Peyer's patch (tissue), 4 donors: ENCODE results near the gene NCS1. TPM values are rescaled to one million over a fixed set of nuclear protein-coding genes. Genes with fewer than 3 reads are reported as not detected.

Experiments used
- DNase-seq, 3 donors: peaks; one replicate each; pipeline ENCODE4 v3.0.0-alpha.2; 2017 to 2019
- H3K27ac ChIP-seq, 4 donors: fragments of 200-600 bp; sonication (generic); one replicate each; pipeline ENCODE4 v1.5.1; 2016 to 2019
- H3K27me3 ChIP-seq, 2 donors: fragments of 200-600 bp; sonication (generic); one replicate each; pipeline ENCODE4 v1.5.1; 2019
- H3K36me3 ChIP-seq, 3 donors: fragments of 200-600 bp; sonication (generic); one replicate each; pipeline ENCODE4 v1.5.1; 2016 to 2019
- H3K4me1 ChIP-seq, 4 donors: fragments of 200-600 bp; sonication (generic); one replicate each; pipeline ENCODE4 v1.5.1; 2016 to 2019
- H3K4me3 ChIP-seq, 4 donors: fragments of 200-600 bp; sonication (generic); 1 replicate in 3 of 4; 2 replicates in 1 of 4; pipeline ENCODE4 v1.5.1; 2016 to 2019; ENCODE audit warnings: mild to moderate bottlenecking in 1 of 4
- H3K9me3 ChIP-seq, 4 donors: fragments of 200-600 bp; sonication (generic); one replicate each; pipeline ENCODE4 v1.5.1; 2016 to 2019; ENCODE audit warnings: mild to moderate bottlenecking in 1 of 4
- CTCF ChIP-seq, 6 experiments: fragments of 450-650 bp in 4 of 6; fragments of 200-600 bp in 2 of 6; sonication (generic) in 1 of 6; IDR thresholded peaks; one replicate each; pipeline ENCODE4 v1.5.1; 2017 to 2019; ENCODE audit warnings: antibody characterized with exemption in 6 of 6, mild to moderate bottlenecking in 3 of 6, moderate library complexity in 1 of 6
- POLR2A ChIP-seq, 2 donors: fragments of 450-650 bp; IDR thresholded peaks; one replicate each; pipeline ENCODE4 v1.5.1; 2017; ENCODE audit warnings: antibody characterized with exemption in 2 of 2, mild to moderate bottlenecking in 2 of 2, moderate library complexity in 2 of 2
- total RNA-seq, 4 donors: library from RNA; depleted of rRNA; stranded (reverse); fragments of >200 nt; gene quantifications; one replicate each; pipeline ENCODE4 v1.1.0, GENCODE V29; 2016

The NCS1 gene
- total RNA-seq, 4 donors from 2014 or later: 0.70 to 6.6 (median 4.1) TPM

GRCh38 chr9:130266236-130267098 is 94.3 kb downstream of the NCS1 start:
- Histone ChIP-seq H3K4me3 (peak overlapping the region; percentile 16 to 52 (median 32)), H3K36me3 (no peaks in the 10 kb centered on the region), H3K27me3 (peaks cover 0 to 13% of the 10 kb centered on the region in 2 donors), H3K4me1 (peaks cover 0 to 22% (median 0%) of the 10 kb centered on the region in 4 donors), H3K9me3 (no peaks in the 10 kb centered on the region), H3K27ac (peak overlapping the region; percentile 23 to 82 (median 64))
- DNase-seq: peak in 1 of 3 donors; percentile 46
- TF ChIP-seq POLR2A (IDR thresholded peaks at IDR 0.05) (no peak), CTCF (IDR thresholded peaks at IDR 0.05) (no peak)

- Histone ChIP-seq H3K27me3 (peaks cover 0 to 13% of the 10 kb centered on the region in 2 donors), H3K27ac (peak overlapping the region in 3 of 4 donors; percentile 46 to 75 (median 68)), H3K4me1 (peaks cover 0 to 22% (median 0%) of the 10 kb centered on the region in 4 donors), H3K4me3 (no peak overlapping the region), H3K9me3 (no peaks in the 10 kb centered on the region), H3K36me3 (no peaks in the 10 kb centered on the region)
- no peak for TF ChIP-seq CTCF (IDR thresholded peaks at IDR 0.05)
- no peak for TF ChIP-seq POLR2A (IDR thresholded peaks at IDR 0.05)
- peak in 1 of 3 donors; percentile 40 for DNase-seq
These were observed 95.7 kb downstream of the NCS1 start for GRCh38 chr9:130267930-130268329.

- Histone ChIP-seq H3K4me1 (peaks cover 0 to 17% (median 0%) of the 10 kb centered on the region in 4 donors), H3K27ac (peak overlapping the region in 3 of 4 donors; percentile 46 to 75 (median 68)), H3K4me3 (peak overlapping the region in 1 of 4 donors; percentile 15), H3K27me3 (peaks cover 0 to 13% of the 10 kb centered on the region in 2 donors), H3K9me3 (no peaks in the 10 kb centered on the region), H3K36me3 (no peaks in the 10 kb centered on the region)
- DNase-seq: peak in 1 of 3 donors; percentile 48
- TF ChIP-seq POLR2A (IDR thresholded peaks at IDR 0.05): no peak
- no peak for TF ChIP-seq CTCF (IDR thresholded peaks at IDR 0.05)
These were observed 96.5 kb downstream of the NCS1 start for GRCh38 chr9:130268521-130269211.

- Histone ChIP-seq H3K9me3 (no peaks in the 10 kb centered on the region), H3K27ac (peak overlapping the region in 2 of 4 donors; percentile 49 to 75), H3K4me3 (no peak overlapping the region), H3K4me1 (no peaks in the 10 kb centered on the region), H3K27me3 (peaks cover 0 to 2% of the 10 kb centered on the region in 2 donors), H3K36me3 (no peaks in the 10 kb centered on the region)
- DNase-seq: peak in 1 of 3 donors; percentile 8
- TF ChIP-seq POLR2A (IDR thresholded peaks at IDR 0.05) (no peak), CTCF (IDR thresholded peaks at IDR 0.05) (no peak)
These were observed 99.3 kb downstream of the NCS1 start for GRCh38 chr9:130271473-130271872.

GRCh38 chr9:130275156-130275555 is 103.0 kb downstream of the NCS1 start:
- no peak overlapping the region for H3K27ac ChIP-seq
- TF ChIP-seq POLR2A (IDR thresholded peaks at IDR 0.05) (no peak), CTCF (IDR thresholded peaks at IDR 0.05) (no peak)
- DNase-seq: no peak
- H3K9me3 ChIP-seq: no peaks in the 10 kb centered on the region
- H3K4me3 ChIP-seq: no peak overlapping the region
- no peaks in the 10 kb centered on the region for H3K4me1 ChIP-seq
- H3K36me3 ChIP-seq: no peaks in the 10 kb centered on the region
- no peaks in the 10 kb centered on the region for H3K27me3 ChIP-seq
